ENCODE results near the gene CDH5. TPM values are rescaled to one million over a fixed set of nuclear protein-coding genes. Genes with fewer than 3 reads are reported as not detected.
A peak's percentile ranks its signal among the peaks of the same experiment; 100 is the strongest.

The CDH5 gene
- total and polyA plus RNA-seq, 4 donors = 29.9 to 196 (median 81.1) TPM

- 91 to 97% methylated on average over 3 of the region's 3 CpGs for WGBS, 2 donors
- DNase-seq (no peak), ATAC-seq (ENCODE audit: insufficient read depth, low FRiP score) (no peak)
- Histone ChIP-seq H3K27ac (ENCODE audit: low read depth in 1 of 2, low read length in 1 of 2) (no peak overlapping the region), H3K36me3 (ENCODE audit: control insufficient read depth in 4 of 4, insufficient read depth in 4 of 4, low read length in 4 of 4) (no peaks in the 10 kb centered on the region), H3K4me1 (ENCODE audit: control insufficient read depth in 5 of 5, insufficient read depth in 5 of 5, low read length in 5 of 5) (peaks cover 0 to 16% (median 0%) of the 10 kb centered on the region in 5 donors), H3K9me3 (ENCODE audit: control insufficient read depth in 4 of 4, insufficient read depth in 3 of 4, low read length in 3 of 4) (peaks cover 0 to 3% (median 0%) of the 10 kb centered on the region in 4 donors), H3K27me3 (ENCODE audit: control insufficient read depth in 3 of 3, insufficient read depth in 3 of 3, low read length in 2 of 3) (no peaks in the 10 kb centered on the region), H3K9ac (ENCODE audit: insufficient read depth in 1 of 2, low read length in 2 of 2) (no peak overlapping the region), H3K4me3 (no peak overlapping the region)
- TF ChIP-seq, protein P1, sequence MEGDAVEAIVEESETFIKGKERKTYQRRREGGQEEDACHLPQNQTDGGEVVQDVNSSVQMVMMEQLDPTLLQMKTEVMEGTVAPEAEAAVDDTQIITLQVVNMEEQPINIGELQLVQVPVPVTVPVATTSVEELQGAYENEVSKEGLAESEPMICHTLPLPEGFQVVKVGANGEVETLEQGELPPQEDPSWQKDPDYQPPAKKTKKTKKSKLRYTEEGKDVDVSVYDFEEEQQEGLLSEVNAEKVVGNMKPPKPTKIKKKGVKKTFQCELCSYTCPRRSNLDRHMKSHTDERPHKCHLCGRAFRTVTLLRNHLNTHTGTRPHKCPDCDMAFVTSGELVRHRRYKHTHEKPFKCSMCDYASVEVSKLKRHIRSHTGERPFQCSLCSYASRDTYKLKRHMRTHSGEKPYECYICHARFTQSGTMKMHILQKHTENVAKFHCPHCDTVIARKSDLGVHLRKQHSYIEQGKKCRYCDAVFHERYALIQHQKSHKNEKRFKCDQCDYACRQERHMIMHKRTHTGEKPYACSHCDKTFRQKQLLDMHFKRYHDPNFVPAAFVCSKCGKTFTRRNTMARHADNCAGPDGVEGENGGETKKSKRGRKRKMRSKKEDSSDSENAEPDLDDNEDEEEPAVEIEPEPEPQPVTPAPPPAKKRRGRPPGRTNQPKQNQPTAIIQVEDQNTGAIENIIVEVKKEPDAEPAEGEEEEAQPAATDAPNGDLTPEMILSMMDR (IDR thresholded peaks at IDR 0.05; ENCODE audit: control extremely low read depth, extremely low read depth) = no peak
Observed at GRCh38 chr16:66379571-66379941, 13.1 kb downstream of the CDH5 start.

GRCh38 chr16:66380421-66380820, 13.9 kb downstream of the CDH5 start:
- H3K9me3 ChIP-seq (ENCODE audit: control insufficient read depth in 4 of 4, insufficient read depth in 3 of 4, low read length in 3 of 4) = peaks cover 0 to 3% (median 0%) of the 10 kb centered on the region in 4 donors
- H3K4me3 ChIP-seq = no peak overlapping the region
- peaks cover 0 to 16% (median 0%) of the 10 kb centered on the region in 5 donors for H3K4me1 ChIP-seq (ENCODE audit: control insufficient read depth in 5 of 5, insufficient read depth in 5 of 5, low read length in 5 of 5)
- no peak overlapping the region for H3K27ac ChIP-seq (ENCODE audit: low read depth in 1 of 2, low read length in 1 of 2)
- DNase-seq (no peak), ATAC-seq (ENCODE audit: insufficient read depth, low FRiP score) (no peak)
- TF ChIP-seq, protein P1 (IDR thresholded peaks at IDR 0.05; ENCODE audit: control extremely low read depth, extremely low read depth) = no peak
- H3K27me3 ChIP-seq (ENCODE audit: control insufficient read depth in 3 of 3, insufficient read depth in 3 of 3, low read length in 2 of 3) = no peaks in the 10 kb centered on the region
- WGBS, 2 donors = 53 to 72% methylated on average over 3 of the region's 3 CpGs
- H3K36me3 ChIP-seq (ENCODE audit: control insufficient read depth in 4 of 4, insufficient read depth in 4 of 4, low read length in 4 of 4) = no peaks in the 10 kb centered on the region
- H3K9ac ChIP-seq (ENCODE audit: insufficient read depth in 1 of 2, low read length in 2 of 2) = no peak overlapping the region

GRCh38 chr16:66381585-66382170, 15.2 kb downstream of the CDH5 start:
- Histone ChIP-seq H3K36me3 (ENCODE audit: control insufficient read depth in 4 of 4, insufficient read depth in 4 of 4, low read length in 4 of 4) (no peaks in the 10 kb centered on the region), H3K4me3 (no peak overlapping the region), H3K4me1 (ENCODE audit: control insufficient read depth in 5 of 5, insufficient read depth in 5 of 5, low read length in 5 of 5) (peaks cover 0 to 18% (median 0%) of the 10 kb centered on the region in 5 donors), H3K9ac (ENCODE audit: insufficient read depth in 1 of 2, low read length in 2 of 2) (no peak overlapping the region), H3K27ac (ENCODE audit: low read depth in 1 of 2, low read length in 1 of 2) (peak overlapping the region; percentile 54 to 87), H3K27me3 (ENCODE audit: control insufficient read depth in 3 of 3, insufficient read depth in 3 of 3, low read length in 2 of 3) (no peaks in the 10 kb centered on the region), H3K9me3 (ENCODE audit: control insufficient read depth in 4 of 4, insufficient read depth in 3 of 4, low read length in 3 of 4) (peaks cover 0 to 4% (median 0%) of the 10 kb centered on the region in 4 donors)
- ATAC-seq (ENCODE audit: insufficient read depth, low FRiP score) = no peak
- WGBS, 2 donors = 55 to 67% methylated on average over 5 of the region's 5 CpGs
- TF ChIP-seq, protein P1 (IDR thresholded peaks at IDR 0.05; ENCODE audit: control extremely low read depth, extremely low read depth) = no peak
- no peak for DNase-seq
